HepG2 (cell line): Measurements from ENCODE around the gene NCMAP. TPM values are rescaled to one million over a fixed set of nuclear protein-coding genes. Genes with fewer than 3 reads are reported as not detected.

Experiments used
- EED ChIP-seq: sonication (generic); formaldehyde crosslinking; IDR thresholded peaks from 2 replicates; pipeline ENCODE4 v1.5.0; 2020; ENCODE audit warnings: mild to moderate bottlenecking, missing genetic modification reagents
- HNRNPK ChIP-seq: fragments of 200-400 bp; formaldehyde crosslinking; IDR thresholded peaks from 2 replicates; pipeline ENCODE4 v1.6.1; 2018; ENCODE audit warnings: low read length, low read depth, moderate library complexity, mild to moderate bottlenecking; ENCODE audit not compliant: poor library complexity, severe bottlenecking
- JUND ChIP-seq: sonication (generic); formaldehyde crosslinking; IDR thresholded peaks from 2 replicates; pipeline ENCODE4 v1.8.0; 2022; ENCODE audit warnings: mild to moderate bottlenecking, missing genetic modification reagents
- MEF2D ChIP-seq: sonication (generic); formaldehyde crosslinking; IDR thresholded peaks from 2 replicates; pipeline ENCODE4 v1.5.1; 2020; ENCODE audit warnings: mild to moderate bottlenecking, missing genetic modification reagents
- NFIB ChIP-seq: sonication (generic); formaldehyde crosslinking; IDR thresholded peaks from 2 replicates; pipeline ENCODE4 v1.9.0; 2021; ENCODE audit warnings: missing genetic modification reagents, mild to moderate bottlenecking, borderline replicate concordance
- REPIN1 ChIP-seq: sonication (generic); formaldehyde crosslinking; IDR thresholded peaks from 2 replicates; pipeline ENCODE4 v1.8.0; 2022; ENCODE audit warnings: missing genetic modification reagents, low read depth, mild to moderate bottlenecking, borderline replicate concordance
- SOX5 ChIP-seq: IDR thresholded peaks from 2 replicates; pipeline ENCODE4 v1.6.1; 2016; ENCODE audit warnings: borderline replicate concordance
- SYNCRIP ChIP-seq: fragments of 200-400 bp; formaldehyde crosslinking; IDR thresholded peaks from 2 replicates; pipeline ENCODE4 v1.6.1; 2018; ENCODE audit warnings: mild to moderate bottlenecking, low read depth, low read length; ENCODE audit not compliant: insufficient read depth
- ZBTB42 ChIP-seq: sonication (generic); formaldehyde crosslinking; IDR thresholded peaks from 2 replicates; pipeline ENCODE4 v1.5.0; 2020; ENCODE audit warnings: mild to moderate bottlenecking, missing genetic modification reagents
- ZNF292 ChIP-seq: sonication (generic); formaldehyde crosslinking; IDR thresholded peaks from 2 replicates; pipeline ENCODE4 v1.8.1; 2022; ENCODE audit warnings: mild to moderate bottlenecking, low read depth, missing genetic modification reagents, borderline replicate concordance
- ZNF543 ChIP-seq: sonication (generic); formaldehyde crosslinking; IDR thresholded peaks from 2 replicates; pipeline ENCODE4 v1.4.0; 2020; ENCODE audit warnings: mild to moderate bottlenecking, missing genetic modification reagents
- polyA plus RNA-seq, 8 experiments: library from polyadenylated mRNA; depleted of rRNA in 3 of 8; stranded (reverse) in 7 of 8; unstranded in 1 of 8; fragments of >200 nt; fragmentation: Illumina TruSeq in 4 of 8; extraction: Trizol in 4 of 8; gene quantifications; 2 replicates each; pipeline versions ENCODE4 v1.2.1 to v1.2.3, GENCODE V29; 2011 to 2016; ENCODE audit warnings: low read depth in 4 of 8, missing spikeins in 1 of 8, mixed read lengths in 1 of 8; ENCODE audit not compliant: insufficient read depth in 1 of 8
- total RNA-seq, 5 experiments: library from RNA; depleted of rRNA; stranded (reverse); fragments of >200 nt; fragmentation: Illumina TruSeq; extraction: Trizol; gene quantifications; 2 replicates each; pipeline ENCODE4 v1.2.3, GENCODE V29; 2016; ENCODE audit warnings: low read depth in 1 of 5
- TF ChIP-seq, protein P1 (sequence below): sonication (generic); formaldehyde crosslinking; IDR thresholded peaks from 2 replicates; pipeline ENCODE4 v1.4.0; 2020; ENCODE audit warnings: missing genetic modification reagents, low read depth, mild to moderate bottlenecking, borderline replicate concordance
- TF ChIP-seq, protein P2 (sequence below): sonication (generic); formaldehyde crosslinking; IDR thresholded peaks from 2 replicates; pipeline ENCODE4 v1.5.0; 2020; ENCODE audit warnings: mild to moderate bottlenecking, missing genetic modification reagents, borderline replicate concordance
- TF ChIP-seq, protein P3 (sequence below): sonication (generic); formaldehyde crosslinking; IDR thresholded peaks from 2 replicates; pipeline ENCODE4 v1.5.1; 2020; ENCODE audit warnings: mild to moderate bottlenecking, missing genetic modification reagents, borderline replicate concordance
- TF ChIP-seq, protein P4 (sequence below): sonication (generic); formaldehyde crosslinking; IDR thresholded peaks from 2 replicates; pipeline ENCODE4 v1.8.0; 2022; ENCODE audit warnings: missing genetic modification reagents, mild to moderate bottlenecking, borderline replicate concordance

Gene NCMAP
- total and polyA plus RNA-seq, 2 of the 13 experiments (the other 11 are each of a cell fraction or from before 2014, with no cell fraction given) = 2.7 to 20.0 TPM

DNA sequence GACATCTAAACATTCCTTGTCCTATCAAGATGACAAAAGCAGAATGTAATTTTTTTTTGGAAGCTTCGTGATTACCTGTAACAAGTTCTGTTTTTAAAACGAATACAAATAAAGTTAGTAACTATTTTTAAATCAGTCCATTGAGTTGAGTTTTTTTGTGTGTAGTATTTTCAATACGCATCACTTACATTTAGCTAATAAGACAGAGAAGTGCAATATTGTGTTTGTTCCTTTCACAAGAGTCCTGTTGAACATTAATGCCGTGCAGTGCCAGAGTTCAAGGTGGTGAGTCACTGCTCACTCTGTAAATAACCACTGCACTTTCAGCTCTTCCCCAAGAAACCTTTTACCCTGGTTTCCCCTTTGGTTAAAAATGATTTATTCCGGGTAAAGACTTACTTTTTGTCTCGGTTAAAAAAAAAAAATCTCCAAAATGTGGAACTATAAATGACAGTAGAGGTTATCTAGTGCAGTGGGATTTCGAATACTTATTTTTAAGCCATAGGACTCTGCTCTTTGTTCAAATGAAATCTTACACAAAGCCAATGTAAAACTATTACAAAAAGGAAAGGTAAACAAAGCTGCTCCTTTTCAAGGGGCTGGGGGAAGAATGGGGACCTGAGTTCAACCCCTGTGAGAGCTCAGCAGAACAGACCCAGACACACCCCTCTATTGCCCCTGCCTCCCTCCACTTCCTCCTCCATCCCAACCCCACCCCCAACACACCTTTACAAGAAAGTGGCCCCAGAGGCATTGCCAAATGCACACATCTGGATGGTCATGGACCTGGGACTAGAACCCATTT, 14.8 kb upstream of the NCMAP start (continued):
- TF ChIP-seq, protein P1, sequence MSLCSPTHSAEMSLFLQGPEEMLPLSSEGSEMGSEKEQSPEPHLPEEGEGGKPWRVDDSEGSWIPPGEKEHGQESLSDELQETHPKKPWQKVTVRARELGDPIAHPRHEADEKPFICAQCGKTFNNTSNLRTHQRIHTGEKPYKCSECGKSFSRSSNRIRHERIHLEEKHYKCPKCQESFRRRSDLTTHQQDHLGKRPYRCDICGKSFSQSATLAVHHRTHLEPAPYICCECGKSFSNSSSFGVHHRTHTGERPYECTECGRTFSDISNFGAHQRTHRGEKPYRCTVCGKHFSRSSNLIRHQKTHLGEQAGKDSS = peak; percentile 38; the same call in 1 of the 2 replicates
- peak; percentile 97 for TF ChIP-seq JUND (CRISPR knock-in tag)
- TF ChIP-seq ZNF543 (CRISPR knock-in tag) = peak; percentile 58; the same call in 1 of the 2 replicates
- no peak for TF ChIP-seq EED (CRISPR knock-in tag)
- TF ChIP-seq, protein P2, sequence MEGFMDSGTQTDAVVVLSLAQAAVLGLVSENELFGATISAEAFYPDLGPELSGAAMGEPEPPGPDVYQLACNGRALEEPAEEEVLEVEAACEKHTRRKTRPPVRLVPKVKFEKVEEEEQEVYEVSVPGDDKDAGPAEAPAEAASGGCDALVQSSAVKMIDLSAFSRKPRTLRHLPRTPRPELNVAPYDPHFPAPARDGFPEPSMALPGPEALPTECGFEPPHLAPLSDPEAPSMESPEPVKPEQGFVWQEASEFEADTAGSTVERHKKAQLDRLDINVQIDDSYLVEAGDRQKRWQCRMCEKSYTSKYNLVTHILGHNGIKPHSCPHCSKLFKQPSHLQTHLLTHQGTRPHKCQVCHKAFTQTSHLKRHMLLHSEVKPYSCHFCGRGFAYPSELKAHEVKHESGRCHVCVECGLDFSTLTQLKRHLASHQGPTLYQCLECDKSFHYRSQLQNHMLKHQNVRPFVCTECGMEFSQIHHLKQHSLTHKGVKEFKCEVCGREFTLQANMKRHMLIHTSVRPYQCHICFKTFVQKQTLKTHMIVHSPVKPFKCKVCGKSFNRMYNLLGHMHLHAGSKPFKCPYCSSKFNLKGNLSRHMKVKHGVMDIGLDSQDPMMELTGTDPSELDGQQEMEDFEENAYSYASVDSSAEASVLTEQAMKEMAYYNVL (CRISPR knock-in tag) = peak; percentile 69; the same call in 1 of the 2 replicates
- no peak for TF ChIP-seq HNRNPK
- TF ChIP-seq, protein P3, sequence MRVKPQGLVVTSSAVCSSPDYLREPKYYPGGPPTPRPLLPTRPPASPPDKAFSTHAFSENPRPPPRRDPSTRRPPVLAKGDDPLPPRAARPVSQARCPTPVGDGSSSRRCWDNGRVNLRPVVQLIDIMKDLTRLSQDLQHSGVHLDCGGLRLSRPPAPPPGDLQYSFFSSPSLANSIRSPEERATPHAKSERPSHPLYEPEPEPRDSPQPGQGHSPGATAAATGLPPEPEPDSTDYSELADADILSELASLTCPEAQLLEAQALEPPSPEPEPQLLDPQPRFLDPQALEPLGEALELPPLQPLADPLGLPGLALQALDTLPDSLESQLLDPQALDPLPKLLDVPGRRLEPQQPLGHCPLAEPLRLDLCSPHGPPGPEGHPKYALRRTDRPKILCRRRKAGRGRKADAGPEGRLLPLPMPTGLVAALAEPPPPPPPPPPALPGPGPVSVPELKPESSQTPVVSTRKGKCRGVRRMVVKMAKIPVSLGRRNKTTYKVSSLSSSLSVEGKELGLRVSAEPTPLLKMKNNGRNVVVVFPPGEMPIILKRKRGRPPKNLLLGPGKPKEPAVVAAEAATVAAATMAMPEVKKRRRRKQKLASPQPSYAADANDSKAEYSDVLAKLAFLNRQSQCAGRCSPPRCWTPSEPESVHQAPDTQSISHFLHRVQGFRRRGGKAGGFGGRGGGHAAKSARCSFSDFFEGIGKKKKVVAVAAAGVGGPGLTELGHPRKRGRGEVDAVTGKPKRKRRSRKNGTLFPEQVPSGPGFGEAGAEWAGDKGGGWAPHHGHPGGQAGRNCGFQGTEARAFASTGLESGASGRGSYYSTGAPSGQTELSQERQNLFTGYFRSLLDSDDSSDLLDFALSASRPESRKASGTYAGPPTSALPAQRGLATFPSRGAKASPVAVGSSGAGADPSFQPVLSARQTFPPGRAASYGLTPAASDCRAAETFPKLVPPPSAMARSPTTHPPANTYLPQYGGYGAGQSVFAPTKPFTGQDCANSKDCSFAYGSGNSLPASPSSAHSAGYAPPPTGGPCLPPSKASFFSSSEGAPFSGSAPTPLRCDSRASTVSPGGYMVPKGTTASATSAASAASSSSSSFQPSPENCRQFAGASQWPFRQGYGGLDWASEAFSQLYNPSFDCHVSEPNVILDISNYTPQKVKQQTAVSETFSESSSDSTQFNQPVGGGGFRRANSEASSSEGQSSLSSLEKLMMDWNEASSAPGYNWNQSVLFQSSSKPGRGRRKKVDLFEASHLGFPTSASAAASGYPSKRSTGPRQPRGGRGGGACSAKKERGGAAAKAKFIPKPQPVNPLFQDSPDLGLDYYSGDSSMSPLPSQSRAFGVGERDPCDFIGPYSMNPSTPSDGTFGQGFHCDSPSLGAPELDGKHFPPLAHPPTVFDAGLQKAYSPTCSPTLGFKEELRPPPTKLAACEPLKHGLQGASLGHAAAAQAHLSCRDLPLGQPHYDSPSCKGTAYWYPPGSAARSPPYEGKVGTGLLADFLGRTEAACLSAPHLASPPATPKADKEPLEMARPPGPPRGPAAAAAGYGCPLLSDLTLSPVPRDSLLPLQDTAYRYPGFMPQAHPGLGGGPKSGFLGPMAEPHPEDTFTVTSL (CRISPR knock-in tag) = peak; percentile 89
- TF ChIP-seq REPIN1 (CRISPR knock-in tag) = 0 out of 2 replicates have a peak, but pooled peaks have one; percentile 31
- TF ChIP-seq, protein P4, sequence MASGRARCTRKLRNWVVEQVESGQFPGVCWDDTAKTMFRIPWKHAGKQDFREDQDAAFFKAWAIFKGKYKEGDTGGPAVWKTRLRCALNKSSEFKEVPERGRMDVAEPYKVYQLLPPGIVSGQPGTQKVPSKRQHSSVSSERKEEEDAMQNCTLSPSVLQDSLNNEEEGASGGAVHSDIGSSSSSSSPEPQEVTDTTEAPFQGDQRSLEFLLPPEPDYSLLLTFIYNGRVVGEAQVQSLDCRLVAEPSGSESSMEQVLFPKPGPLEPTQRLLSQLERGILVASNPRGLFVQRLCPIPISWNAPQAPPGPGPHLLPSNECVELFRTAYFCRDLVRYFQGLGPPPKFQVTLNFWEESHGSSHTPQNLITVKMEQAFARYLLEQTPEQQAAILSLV = no peak
- TF ChIP-seq MEF2D (CRISPR knock-in tag) = 0 out of 2 replicates have a peak, but pooled peaks have one; percentile 16
- peak; percentile 78 for TF ChIP-seq SOX5 (CRISPR knock-in tag)
- TF ChIP-seq ZBTB42 (CRISPR knock-in tag) = peak; percentile 96
- TF ChIP-seq SYNCRIP = no peak
- no peak for TF ChIP-seq NFIB
- 0 out of 2 replicates have a peak, but pooled peaks have one; percentile 30 for TF ChIP-seq ZNF292 (CRISPR knock-in tag)
